ENCODE results near the gene SYNGR2.

SYNGR2 gene

GRCh38 chr17:78130437-78131101 is 37.8 kb upstream of the SYNGR2 start, which contains the start of gene TMC8:
Gene TMC8 (plus strand): TSS chr17:78130771. CDS start chr17:78131589, 818 bp downstream.
- peak within 1 kb of the TSS; percentile 97 for H3K27ac ChIP-seq
- TF ChIP-seq CTCF (conservative IDR thresholded peaks at IDR 0.05) (no peak), ZFX (IDR thresholded peaks at IDR 0.05) (no peak)

DNA sequence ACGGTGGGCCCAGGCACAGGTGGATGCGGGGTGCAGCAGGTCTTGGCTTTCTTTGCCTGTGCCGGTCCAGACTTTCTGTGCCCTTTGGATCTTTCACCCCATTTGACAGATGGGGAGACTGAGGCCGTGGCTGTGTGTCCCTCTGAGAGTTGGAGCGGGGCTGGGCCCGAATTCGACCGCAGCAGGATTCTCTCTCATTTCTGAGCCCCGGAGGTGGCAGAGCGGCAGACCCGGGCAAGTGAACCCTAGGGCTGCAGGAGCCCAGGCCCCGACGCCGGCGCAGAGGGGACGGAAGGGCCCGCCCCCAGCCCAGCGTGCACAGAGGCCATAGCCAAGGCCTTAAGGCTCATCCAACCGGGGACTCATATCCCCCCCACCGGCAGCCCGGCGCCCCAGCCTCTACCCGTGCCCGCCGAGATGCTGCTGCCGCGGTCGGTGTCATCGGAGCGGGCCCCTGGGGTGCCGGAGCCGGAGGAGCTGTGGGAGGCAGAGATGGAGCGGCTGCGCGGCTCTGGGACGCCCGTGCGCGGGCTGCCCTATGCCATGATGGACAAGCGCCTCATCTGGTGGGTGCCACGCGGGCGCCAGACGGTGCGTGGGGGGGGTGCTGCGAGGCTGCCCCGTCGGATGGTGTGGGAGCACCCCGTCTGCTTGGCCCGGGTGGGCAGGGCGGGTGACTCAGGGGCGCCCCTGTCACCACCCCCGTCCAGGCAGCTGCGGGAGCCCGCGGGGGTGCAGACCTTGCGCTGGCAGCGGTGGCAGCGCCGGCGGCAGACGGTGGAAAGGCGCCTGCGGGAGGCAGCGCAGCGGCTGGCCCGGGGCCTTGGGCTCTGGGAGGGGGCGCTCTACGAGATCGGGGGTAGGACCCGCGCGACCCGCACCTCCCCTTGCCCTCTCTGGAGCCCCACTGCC is 37.0 kb upstream of the SYNGR2 start:
- no peak overlapping the region for H3K27ac ChIP-seq
- TF ChIP-seq CTCF (conservative IDR thresholded peaks at IDR 0.05), result no peak
- TF ChIP-seq ZFX (IDR thresholded peaks at IDR 0.05), result no peak

GRCh38 chr17:78132084-78132676 is 36.2 kb upstream of the SYNGR2 start:
- no peak overlapping the region for H3K27ac ChIP-seq
- no peak for TF ChIP-seq ZFX (IDR thresholded peaks at IDR 0.05)
- no peak for TF ChIP-seq CTCF (conservative IDR thresholded peaks at IDR 0.05)

DNA sequence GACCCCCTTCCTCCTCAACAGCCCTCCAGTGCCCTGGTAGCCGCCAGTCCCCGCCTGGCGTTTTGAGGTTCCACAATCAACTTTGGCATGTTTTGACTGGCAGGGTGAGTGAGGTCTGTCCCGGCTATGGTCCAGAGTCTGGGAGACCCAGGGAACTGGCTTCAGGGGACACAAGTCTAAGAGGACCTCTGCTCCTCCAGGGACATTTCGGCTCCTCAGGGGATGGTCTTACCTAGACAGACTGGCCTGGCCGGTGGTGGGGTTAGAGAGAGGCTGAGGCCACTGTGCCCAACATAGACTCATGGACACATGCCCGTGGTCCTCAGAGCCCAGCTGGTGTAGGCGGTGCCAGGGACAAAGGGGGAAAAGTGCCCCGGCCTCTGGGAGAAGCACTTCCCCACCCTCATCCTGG is 35.6 kb upstream of the SYNGR2 start:
- TF ChIP-seq ZFX (IDR thresholded peaks at IDR 0.05) (no peak), CTCF (conservative IDR thresholded peaks at IDR 0.05) (no peak)
- H3K27ac ChIP-seq, result no peak overlapping the region

DNA sequence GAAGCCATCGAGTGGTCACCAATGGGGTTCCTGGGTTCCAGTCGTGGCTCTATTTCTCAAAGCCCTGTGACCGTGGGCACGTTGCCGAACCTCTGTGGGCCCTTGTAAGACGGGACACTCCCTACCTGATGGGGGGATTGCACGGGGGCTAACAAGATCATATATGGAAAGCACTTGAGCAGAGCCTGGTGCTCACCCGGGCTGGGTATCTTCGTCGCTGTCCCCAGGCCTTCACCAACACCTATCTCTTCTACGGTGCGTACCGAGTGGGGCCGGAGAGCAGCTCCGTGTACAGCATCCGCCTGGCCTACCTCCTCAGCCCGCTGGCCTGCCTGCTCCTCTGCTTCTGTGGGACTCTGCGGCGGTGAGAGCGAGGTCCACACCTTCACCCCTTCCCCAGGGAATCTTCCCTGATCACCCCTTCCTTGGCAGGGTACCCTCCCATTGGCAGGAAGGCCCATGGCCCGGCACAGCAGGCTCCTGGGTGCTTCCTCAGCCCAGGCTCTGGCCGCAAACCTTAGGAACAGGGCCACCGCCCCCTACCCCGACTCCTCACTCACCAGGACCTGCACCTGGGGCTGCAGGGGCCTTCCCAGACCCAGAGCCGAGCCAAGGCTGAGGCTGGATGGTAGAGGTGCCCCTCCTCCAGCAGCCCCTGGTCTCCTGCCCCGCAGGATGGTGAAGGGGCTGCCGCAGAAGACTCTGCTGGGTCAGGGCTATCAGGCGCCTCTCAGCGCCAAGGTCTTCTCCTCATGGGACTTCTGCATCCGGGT is 35.0 kb upstream of the SYNGR2 start:
- TF ChIP-seq CTCF (conservative IDR thresholded peaks at IDR 0.05) (no peak), ZFX (IDR thresholded peaks at IDR 0.05) (no peak)
- no peak overlapping the region for H3K27ac ChIP-seq

- H3K27ac ChIP-seq, result no peak overlapping the region
- TF ChIP-seq ZFX (IDR thresholded peaks at IDR 0.05) (no peak), CTCF (conservative IDR thresholded peaks at IDR 0.05) (peak; percentile 86)
Measured at GRCh38 chr17:78133971-78134898, 34.1 kb upstream of the SYNGR2 start.

All from C4-2B (cell line).